HCT116 (cell line): Measurements from ENCODE around the gene ATP6V0B. TPM values are rescaled to one million over a fixed set of nuclear protein-coding genes. Genes with fewer than 3 reads are reported as not detected.

Experiments
- ATAC-seq: fragments of 200-7000 bp; cut with Tn5 transposase; 2 replicates; pipeline ENCODE4 v1.9.1; 2020; ENCODE audit warnings: mild to moderate bottlenecking, moderate library complexity
- BruUV-seq: library from RNA; stranded (reverse); fragments of 400-500 nt; replicated peaks from 2 replicates; lab custom pipeline; 2021; lab: Mats Ljungman, UMichigan
- CTCF ChIA-PET: fragments of 300-600 bp; sonication (Branson Sonifier 250); formaldehyde crosslinking; loops from one replicate; lab custom pipeline; 2021; ENCODE audit warnings: antibody characterized with exemption; lab: Charles Lee
- POLR2A ChIA-PET: fragments of 300-600, 350-600 bp; sonication (Branson Sonifier 250); formaldehyde crosslinking; loops from one replicate; lab custom pipeline; 2021; ENCODE audit warnings: antibody characterized with exemption; lab: Charles Lee
- RAD21 ChIA-PET, 2 experiments: fragments of 300-600 bp; sonication (Branson Sonifier 250); formaldehyde crosslinking; loops; one replicate each; lab custom pipeline; 2023; ENCODE audit warnings: low total read pairs in 2 of 2; ENCODE audit not compliant: uncharacterized antibody in 2 of 2, unreplicated experiment in 2 of 2, low non-redundant PET in 1 of 2; lab: Charles Lee
- DNase-seq: peaks from one replicate; pipeline ENCODE4 v3.0.0-alpha.2; 2010; ENCODE audit warnings: low read depth, low spot score
- H2AFZ ChIP-seq: fragments of 200-600 bp; shearing (Covaris generic), sonication (generic); 2 replicates; pipeline ENCODE4 v1.6.1; 2017; ENCODE audit warnings: low read depth, mixed run types, mixed read lengths, antibody characterized with exemption, low read length; ENCODE audit not compliant: poor library complexity, severe bottlenecking
- H3K27ac ChIP-seq: 2 replicates; pipeline ENCODE4 v1.5.1; 2012; ENCODE audit warnings: low read depth, low read length
- H3K27me3 ChIP-seq: fragments of 200-600 bp; sonication (generic); 2 replicates; pipeline ENCODE4 v1.6.1; 2016; ENCODE audit warnings: mixed run types, low read length, mixed read lengths; ENCODE audit not compliant: insufficient read depth
- H3K36me3 ChIP-seq, 2 experiments: fragments of 200-500 bp in 1 of 2; fragments of 200-600 bp in 1 of 2; sonication (Bioruptor generic) in 1 of 2; sonication (generic) in 1 of 2; 2 replicates each; pipeline versions ENCODE4 v1.5.1 to v1.6.1; 2014 to 2016; ENCODE audit warnings: low read length in 2 of 2, inconsistent platforms in 1 of 2, mixed read lengths in 1 of 2, mixed run types in 1 of 2; ENCODE audit not compliant: insufficient read depth in 2 of 2, control insufficient read depth in 1 of 2
- H3K4me1 ChIP-seq, 2 experiments: fragments of 200-600 bp in 1 of 2; sonication (generic) in 1 of 2; 2 replicates each; pipeline versions ENCODE4 v1.5.1 to v1.6.1; 2012 to 2017; ENCODE audit warnings: low read length in 2 of 2, inconsistent platforms in 1 of 2, mild to moderate bottlenecking in 1 of 2, mixed read lengths in 1 of 2, mixed run types in 1 of 2, moderate library complexity in 1 of 2; ENCODE audit not compliant: insufficient read depth in 2 of 2, control insufficient read depth in 1 of 2
- H3K4me2 ChIP-seq: fragments of 200-600 bp; sonication (generic); 2 replicates; pipeline ENCODE4 v1.6.1; 2017; ENCODE audit warnings: mixed run types, low read length, mixed read lengths
- H3K4me3 ChIP-seq, 2 experiments: fragments of 200-600 bp in 1 of 2; sonication (generic) in 1 of 2; replicated peaks in 1 of 2; 2 replicates each; pipeline ENCODE4 v1.5.1; 2011 to 2016; ENCODE audit warnings: low read length in 2 of 2, control low read depth in 1 of 2, low read depth in 1 of 2, mild to moderate bottlenecking in 1 of 2, mixed read lengths in 1 of 2, mixed run types in 1 of 2
- H3K79me2 ChIP-seq: fragments of 200-600 bp; sonication (generic); 2 replicates; pipeline ENCODE4 v1.6.1; 2017; ENCODE audit warnings: mild to moderate bottlenecking, mixed run types, low read length, moderate library complexity, mixed read lengths; ENCODE audit not compliant: insufficient read depth
- H3K9ac ChIP-seq: fragments of 200-600 bp; sonication (generic); 2 replicates; pipeline ENCODE4 v1.6.1; 2016; ENCODE audit warnings: low read length, mixed read lengths
- H3K9me2 ChIP-seq: fragments of 200-600 bp; sonication (generic), shearing (Covaris generic); 2 replicates; pipeline ENCODE4 v1.6.1; 2017; ENCODE audit warnings: mixed run types, mild to moderate bottlenecking, moderate library complexity; ENCODE audit not compliant: insufficient read depth
- H3K9me3 ChIP-seq, 2 experiments: fragments of 200-500 bp in 1 of 2; fragments of 200-600 bp in 1 of 2; sonication (Bioruptor generic) in 1 of 2; sonication (generic) in 1 of 2; 2 replicates each; pipeline ENCODE4 v1.6.1; 2014 to 2017; ENCODE audit warnings: low read length in 2 of 2, mixed read lengths in 2 of 2, inconsistent platforms in 1 of 2, low read depth in 1 of 2, mild to moderate bottlenecking in 1 of 2, mixed run types in 1 of 2, moderate library complexity in 1 of 2; ENCODE audit not compliant: control insufficient read depth in 1 of 2, insufficient read depth in 1 of 2
- H4K20me1 ChIP-seq: fragments of 200-600 bp; sonication (generic), shearing (Covaris generic); 2 replicates; pipeline ENCODE4 v1.6.1; 2017; ENCODE audit warnings: mixed run types, mild to moderate bottlenecking, moderate library complexity; ENCODE audit not compliant: insufficient read depth
- ATF3 ChIP-seq: IDR thresholded peaks from 2 replicates; pipeline ENCODE4 v1.6.1; 2012
- CBX3 ChIP-seq: IDR thresholded peaks from 2 replicates; pipeline ENCODE4 v1.6.1; 2012; ENCODE audit warnings: low read depth
- EGR1 ChIP-seq: IDR thresholded peaks from 2 replicates; pipeline ENCODE4 v1.6.1; 2012; ENCODE audit warnings: low read depth
- ELF1 ChIP-seq: IDR thresholded peaks from 2 replicates; pipeline ENCODE4 v1.6.1; 2012; ENCODE audit warnings: low read depth, borderline replicate concordance
- EZH2 ChIP-seq: fragments of 200-600 bp; sonication (generic); IDR thresholded peaks from 2 replicates; pipeline ENCODE4 v1.6.1; 2017; ENCODE audit warnings: antibody characterized with exemption, mixed run types
- JUND ChIP-seq: IDR thresholded peaks from 2 replicates; pipeline ENCODE4 v1.6.1; 2012
- POLR2A ChIP-seq: IDR thresholded peaks from 2 replicates; pipeline ENCODE4 v1.7.0; 2011; ENCODE audit warnings: borderline replicate concordance; ENCODE audit not compliant: insufficient read depth, insufficient read length; ENCODE audit errors: extremely low read depth
- RAD21 ChIP-seq: IDR thresholded peaks from 2 replicates; pipeline ENCODE4 v1.6.1; 2012; ENCODE audit warnings: low read depth, mild to moderate bottlenecking
- SIN3A ChIP-seq: IDR thresholded peaks from 2 replicates; pipeline ENCODE4 v1.6.1; 2012; ENCODE audit warnings: low read depth
- SP1 ChIP-seq: IDR thresholded peaks from 2 replicates; pipeline ENCODE4 v1.6.1; 2012; ENCODE audit warnings: low read depth
- ZFX ChIP-seq: fragments of 450-650 bp; IDR thresholded peaks from 2 replicates; pipeline ENCODE4 v1.6.1; 2017
- ZNF274 ChIP-seq: fragments of 200-500 bp; sonication (Bioruptor generic); IDR thresholded peaks from 2 replicates; pipeline ENCODE4 v1.6.1; 2014; ENCODE audit warnings: mild to moderate bottlenecking, low read depth, low read length, inconsistent platforms
- intact Hi-C: fragments of 100-400 bp; cut with micrococcal nuclease; formaldehyde crosslinking; loops from 2 replicates; pipeline ENCODE4 v1.10.0; 2022
- total RNA-seq: library from RNA; stranded (reverse); gene quantifications from one replicate; pipeline ENCODE4 v1.2.1, GENCODE V29; 2021; ENCODE audit not compliant: unreplicated experiment
- TF ChIP-seq, protein P1 (sequence below): IDR thresholded peaks from 2 replicates; pipeline ENCODE4 v1.6.1; 2012; ENCODE audit warnings: low read depth
- TF ChIP-seq, protein P2 (sequence below), 3 experiments: fragments of 200-600 bp in 1 of 3; sonication (generic) in 1 of 3; IDR thresholded peaks in 2 of 3; conservative IDR thresholded peaks in 1 of 3; 2 replicates each; pipeline ENCODE4 v1.5.1; 2012 to 2017; ENCODE audit warnings: low read depth in 2 of 3, low read length in 2 of 3, antibody characterized with exemption in 1 of 3, borderline replicate concordance in 1 of 3, control low read depth in 1 of 3, mild to moderate bottlenecking in 1 of 3, mixed read lengths in 1 of 3, mixed run types in 1 of 3, moderate library complexity in 1 of 3; ENCODE audit not compliant: insufficient read depth in 1 of 3

Gene ATP6V0B
- total RNA-seq, 1 experiment from 2014 or later, result 122 TPM

DNA sequence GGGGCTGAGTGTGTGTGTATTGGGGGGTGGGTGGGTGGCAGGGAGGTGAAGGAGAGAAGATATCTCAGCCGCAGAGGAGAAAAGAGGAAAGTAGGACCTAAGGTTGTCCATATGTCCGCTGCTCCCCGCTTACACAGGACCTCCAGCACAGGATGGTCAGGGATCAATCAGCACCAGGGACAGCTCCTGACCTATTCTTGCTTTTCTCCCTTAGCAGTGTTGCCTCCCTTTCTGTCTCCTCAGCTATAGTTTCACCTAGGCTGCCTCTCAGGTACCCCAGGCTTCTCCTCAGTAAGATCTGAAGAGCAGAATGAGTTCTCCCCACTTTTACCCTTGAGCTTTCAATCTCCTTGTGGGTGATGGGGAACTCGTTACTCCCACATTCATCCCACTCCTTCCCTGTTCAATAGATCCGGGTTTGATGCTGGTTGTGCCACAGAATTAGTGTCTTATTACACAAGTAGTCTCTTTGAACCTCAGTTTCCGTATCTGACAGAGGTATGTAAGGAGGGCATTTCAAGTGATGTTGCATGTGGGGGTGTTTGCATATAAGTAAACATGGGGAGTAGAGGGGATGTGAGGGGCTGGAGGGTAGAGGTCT, 6.3 kb upstream of the ATP6V0B start:
- RAD21 ChIA-PET, result no interaction called here
- Histone ChIP-seq H3K4me3 (no peak overlapping the region), H3K79me2 (peaks cover 18% of the 10 kb centered on the region), H3K27me3 (no peaks in the 10 kb centered on the region), H3K27ac (no peak overlapping the region), H4K20me1 (no peaks in the 10 kb centered on the region), H3K4me2 (no peak overlapping the region), H3K4me1 (peaks cover 4 to 19% of the 10 kb centered on the region in 2 experiments; a peak in 3 of 4 replicates), H3K9me3 (no peaks in the 10 kb centered on the region), H3K9me2 (no peaks in the 10 kb centered on the region), H3K9ac (no peak overlapping the region), H2AFZ (no peak overlapping the region), H3K36me3 (peaks cover 9 to 28% of the 10 kb centered on the region in 2 experiments; a peak in 3 of 4 replicates)
- ATAC-seq, result no peak
- POLR2A ChIA-PET, result no interaction called here
- BruUV-seq, result no TSS peak
- DNase-seq, result no peak
- CTCF ChIA-PET, result no interaction called here
- intact Hi-C loops, result no loop called here
- no peak for TF ChIP-seq ATF3
- no peak for TF ChIP-seq CBX3
- TF ChIP-seq, protein P1, sequence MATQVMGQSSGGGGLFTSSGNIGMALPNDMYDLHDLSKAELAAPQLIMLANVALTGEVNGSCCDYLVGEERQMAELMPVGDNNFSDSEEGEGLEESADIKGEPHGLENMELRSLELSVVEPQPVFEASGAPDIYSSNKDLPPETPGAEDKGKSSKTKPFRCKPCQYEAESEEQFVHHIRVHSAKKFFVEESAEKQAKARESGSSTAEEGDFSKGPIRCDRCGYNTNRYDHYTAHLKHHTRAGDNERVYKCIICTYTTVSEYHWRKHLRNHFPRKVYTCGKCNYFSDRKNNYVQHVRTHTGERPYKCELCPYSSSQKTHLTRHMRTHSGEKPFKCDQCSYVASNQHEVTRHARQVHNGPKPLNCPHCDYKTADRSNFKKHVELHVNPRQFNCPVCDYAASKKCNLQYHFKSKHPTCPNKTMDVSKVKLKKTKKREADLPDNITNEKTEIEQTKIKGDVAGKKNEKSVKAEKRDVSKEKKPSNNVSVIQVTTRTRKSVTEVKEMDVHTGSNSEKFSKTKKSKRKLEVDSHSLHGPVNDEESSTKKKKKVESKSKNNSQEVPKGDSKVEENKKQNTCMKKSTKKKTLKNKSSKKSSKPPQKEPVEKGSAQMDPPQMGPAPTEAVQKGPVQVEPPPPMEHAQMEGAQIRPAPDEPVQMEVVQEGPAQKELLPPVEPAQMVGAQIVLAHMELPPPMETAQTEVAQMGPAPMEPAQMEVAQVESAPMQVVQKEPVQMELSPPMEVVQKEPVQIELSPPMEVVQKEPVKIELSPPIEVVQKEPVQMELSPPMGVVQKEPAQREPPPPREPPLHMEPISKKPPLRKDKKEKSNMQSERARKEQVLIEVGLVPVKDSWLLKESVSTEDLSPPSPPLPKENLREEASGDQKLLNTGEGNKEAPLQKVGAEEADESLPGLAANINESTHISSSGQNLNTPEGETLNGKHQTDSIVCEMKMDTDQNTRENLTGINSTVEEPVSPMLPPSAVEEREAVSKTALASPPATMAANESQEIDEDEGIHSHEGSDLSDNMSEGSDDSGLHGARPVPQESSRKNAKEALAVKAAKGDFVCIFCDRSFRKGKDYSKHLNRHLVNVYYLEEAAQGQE, result no peak; the same call in 1 of the 2 replicates
- TF ChIP-seq, protein P2, sequence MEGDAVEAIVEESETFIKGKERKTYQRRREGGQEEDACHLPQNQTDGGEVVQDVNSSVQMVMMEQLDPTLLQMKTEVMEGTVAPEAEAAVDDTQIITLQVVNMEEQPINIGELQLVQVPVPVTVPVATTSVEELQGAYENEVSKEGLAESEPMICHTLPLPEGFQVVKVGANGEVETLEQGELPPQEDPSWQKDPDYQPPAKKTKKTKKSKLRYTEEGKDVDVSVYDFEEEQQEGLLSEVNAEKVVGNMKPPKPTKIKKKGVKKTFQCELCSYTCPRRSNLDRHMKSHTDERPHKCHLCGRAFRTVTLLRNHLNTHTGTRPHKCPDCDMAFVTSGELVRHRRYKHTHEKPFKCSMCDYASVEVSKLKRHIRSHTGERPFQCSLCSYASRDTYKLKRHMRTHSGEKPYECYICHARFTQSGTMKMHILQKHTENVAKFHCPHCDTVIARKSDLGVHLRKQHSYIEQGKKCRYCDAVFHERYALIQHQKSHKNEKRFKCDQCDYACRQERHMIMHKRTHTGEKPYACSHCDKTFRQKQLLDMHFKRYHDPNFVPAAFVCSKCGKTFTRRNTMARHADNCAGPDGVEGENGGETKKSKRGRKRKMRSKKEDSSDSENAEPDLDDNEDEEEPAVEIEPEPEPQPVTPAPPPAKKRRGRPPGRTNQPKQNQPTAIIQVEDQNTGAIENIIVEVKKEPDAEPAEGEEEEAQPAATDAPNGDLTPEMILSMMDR (IDR thresholded peaks at IDR 0.05 in 2 of 3, conservative IDR thresholded peaks at IDR 0.05 in 1 of 3; ENCODE audit: borderline replicate concordance in 1 of 3, insufficient read depth in 1 of 3, low read depth in 2 of 3, low read length in 2 of 3), result no peak
- no peak for TF ChIP-seq POLR2A
- no peak for TF ChIP-seq EGR1
- no peak for TF ChIP-seq ELF1
- TF ChIP-seq ZFX, result no peak
- no peak for TF ChIP-seq ZNF274
- TF ChIP-seq SIN3A, result no peak
- no peak for TF ChIP-seq EZH2
- no peak for TF ChIP-seq JUND
- TF ChIP-seq SP1, result no peak
- no peak for TF ChIP-seq RAD21
